Transverse colon (tissue), 4 donors: ENCODE data around the gene CCNA1. TPM values are rescaled to one million over a fixed set of nuclear protein-coding genes. Genes with fewer than 3 reads are reported as not detected.

ENCODE experiments used
- DNase-seq: peaks from one replicate; pipeline ENCODE4 v3.0.0-alpha.2; 2019
- H3K27ac ChIP-seq, 4 donors: fragments of 200-600 bp; sonication (generic); 2 replicates each; pipeline ENCODE4 v1.5.1; 2016 to 2018; ENCODE audit warnings: inconsistent platforms in 4 of 4
- H3K27me3 ChIP-seq: fragments of 200-600 bp; sonication (generic); 2 replicates; pipeline ENCODE4 v1.5.1; 2017; ENCODE audit warnings: inconsistent platforms
- H3K36me3 ChIP-seq, 4 donors: fragments of 200-600 bp; sonication (generic); 2 replicates each; pipeline ENCODE4 v1.5.1; 2017 to 2019; ENCODE audit warnings: inconsistent platforms in 4 of 4
- H3K4me1 ChIP-seq, 4 donors: fragments of 200-600 bp; sonication (generic); 2 replicates each; pipeline ENCODE4 v1.5.1; 2017 to 2020; ENCODE audit warnings: inconsistent platforms in 4 of 4
- H3K4me3 ChIP-seq, 4 donors: fragments of 200-600 bp; sonication (generic); 1 replicate in 1 of 4; 2 replicates in 3 of 4; pipeline versions ENCODE4 v1.5.1 to v1.6.1; 2017 to 2019; ENCODE audit warnings: inconsistent platforms in 4 of 4
- H3K9me3 ChIP-seq, 2 donors: fragments of 200-600 bp; sonication (generic); 2 replicates each; pipeline ENCODE4 v1.5.1; 2017 to 2019; ENCODE audit warnings: inconsistent platforms in 2 of 2
- CTCF ChIP-seq, 5 experiments: fragments of 200-600 bp in 3 of 5; fragments of 450-650 bp in 2 of 5; sonication (generic) in 3 of 5; IDR thresholded peaks; 1 replicate in 2 of 5; 2 replicates in 3 of 5; pipeline ENCODE4 v1.5.1; 2016 to 2017; ENCODE audit warnings: antibody characterized with exemption in 5 of 5, inconsistent platforms in 3 of 5, mild to moderate bottlenecking in 2 of 5, moderate library complexity in 1 of 5
- EP300 ChIP-seq: sonication (generic); formaldehyde crosslinking; IDR thresholded peaks from one replicate; pipeline ENCODE4 v1.6.1; 2017; ENCODE audit warnings: antibody characterized with exemption, low read depth
- POLR2A ChIP-seq: fragments of 450-650 bp; IDR thresholded peaks from one replicate; pipeline ENCODE4 v1.6.1; 2016; ENCODE audit warnings: antibody characterized with exemption, mild to moderate bottlenecking, moderate library complexity
- POLR2AphosphoS5 ChIP-seq, 3 donors: sonication (generic); formaldehyde crosslinking; IDR thresholded peaks; one replicate each; pipeline ENCODE4 v1.6.1; 2016; ENCODE audit warnings: antibody characterized with exemption in 3 of 3
- WGBS, 2 donors: methylation state at CpG; one replicate each; pipeline ENCODE4 v1.1.5; 2018; ENCODE audit warnings: low coverage in 1 of 2; 5-methylcytosine and 5-hydroxymethylcytosine counted together
- in situ Hi-C, 4 donors: fragments of 200-750 bp; cut with MboI; loops; one replicate each; pipeline versions ENCODE4 v1.15.0 to v1.15.1; 2017; ENCODE audit warnings: low sequenced_read_pairs in 3 of 4, low pct_ligation_motif_present in 1 of 4, low pct_unique_long_range_greater_than_20kb in 1 of 4
- intact Hi-C: fragments of 100-400 bp; cut with DNase I; formaldehyde crosslinking; loops from one replicate; pipeline ENCODE4 v1.15.1; 2023; ENCODE audit warnings: low total_unique reads
- total RNA-seq, 4 donors: library from RNA; depleted of rRNA; stranded (reverse); fragments of >200 nt; gene quantifications; one replicate each; pipeline ENCODE4 v1.1.0, GENCODE V29; 2016

CCNA1 gene
- total RNA-seq, 4 donors from 2014 or later: not detected

DNA sequence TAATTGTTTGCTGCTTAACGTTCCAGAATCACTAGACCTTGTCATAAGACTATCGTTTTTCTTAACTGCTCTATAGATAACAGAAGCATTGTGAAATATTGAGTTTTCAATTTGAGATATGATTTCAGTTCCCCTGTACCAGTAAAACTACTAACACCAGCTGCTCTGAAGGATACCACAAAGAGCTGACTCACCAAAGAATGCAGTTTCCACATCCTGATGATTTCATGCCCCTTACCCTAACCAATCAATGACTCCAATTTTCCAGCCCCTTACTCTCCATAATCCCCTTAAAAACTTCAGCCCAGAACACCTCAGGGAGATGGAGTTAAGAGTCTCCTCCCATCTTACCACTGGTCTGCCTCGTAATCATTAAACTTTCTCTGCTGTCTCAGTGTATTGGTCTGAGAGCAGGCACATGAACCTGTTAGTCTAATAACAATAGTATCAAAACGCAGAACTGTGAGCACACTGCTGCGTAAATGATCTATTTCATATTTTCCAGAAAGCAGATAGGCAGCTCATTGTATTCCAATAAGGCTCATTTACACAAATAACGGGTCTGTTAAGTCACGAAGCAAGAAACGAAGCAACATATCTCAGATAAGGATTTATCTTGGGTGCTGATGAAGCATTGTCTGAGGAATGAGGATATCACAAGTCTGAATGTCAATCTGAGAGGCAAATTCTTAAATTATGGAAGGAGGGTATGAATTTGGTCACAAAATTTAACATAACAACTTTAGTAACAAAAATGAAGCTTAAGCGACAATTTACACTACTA lies 14.1 kb upstream of the CCNA1 start:
- H3K36me3 ChIP-seq: no peaks in the 10 kb centered on the region
- no peak for DNase-seq
- TF ChIP-seq POLR2AphosphoS5 (IDR thresholded peaks at IDR 0.05) (no peak), CTCF (IDR thresholded peaks at IDR 0.05) (no peak), POLR2A (no peak), EP300 (no peak)
- H3K9me3 ChIP-seq: no peaks in the 10 kb centered on the region
- in situ Hi-C loops: loop anchor here in 2 of 4 donors (25.0 kb wide), 1 partner anchor 319 kb away; no protein-coding TSS in a partner anchor
- WGBS, 2 donors: 20 to 41% methylated on average over 4 to 9 of the region's 9 CpGs
- H3K4me1 ChIP-seq: peaks cover 0 to 3% (median 0%) of the 10 kb centered on the region in 4 donors
- no peak overlapping the region for H3K4me3 ChIP-seq
- no peak overlapping the region for H3K27ac ChIP-seq
- no peaks in the 10 kb centered on the region for H3K27me3 ChIP-seq
- intact Hi-C loops: no loop called here

- 23 to 36% methylated on average over 5 to 6 of the region's 6 CpGs for WGBS, 2 donors
- in situ Hi-C loops: loop anchor here in 2 of 4 donors (25.0 kb wide), 1 partner anchor 317 kb away; no protein-coding TSS in a partner anchor
- TF ChIP-seq POLR2A (no peak), CTCF (IDR thresholded peaks at IDR 0.05) (peak; percentile 52 to 83 (median 77)), POLR2AphosphoS5 (IDR thresholded peaks at IDR 0.05) (no peak)
- Histone ChIP-seq H3K9me3 (peaks cover 0 to 3% of the 10 kb centered on the region in 2 donors), H3K36me3 (no peaks in the 10 kb centered on the region), H3K4me1 (peaks cover 0 to 3% (median 0%) of the 10 kb centered on the region in 4 donors), H3K27me3 (no peaks in the 10 kb centered on the region), H3K27ac (no peak overlapping the region), H3K4me3 (no peak overlapping the region)
- intact Hi-C loops: loop anchor here (10.0 kb wide), 1 partner anchor 314 kb away; no protein-coding TSS in a partner anchor
- peak; percentile 57 for DNase-seq
Measured at GRCh38 chr13:36420437-36420891, 11.8 kb upstream of the CCNA1 start.

DNA sequence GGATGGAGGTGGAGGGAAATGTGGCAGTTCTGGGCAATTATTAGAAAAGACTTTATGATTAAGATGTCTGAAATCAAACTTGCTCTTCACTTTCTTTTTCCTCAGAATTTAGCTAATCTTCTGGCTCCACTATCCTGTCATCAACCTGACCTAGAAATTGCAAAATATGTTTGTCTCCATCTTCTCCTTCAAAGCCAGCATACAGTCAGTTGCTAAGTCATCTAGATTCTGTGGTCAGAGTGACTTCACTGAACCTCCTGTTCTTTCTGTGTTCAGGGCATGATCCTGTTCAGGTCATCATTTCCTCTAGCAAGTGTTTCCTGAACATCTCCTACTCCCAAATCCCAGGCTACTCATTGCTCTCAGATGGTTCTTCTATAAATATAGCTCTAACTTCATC lies 10.8 kb upstream of the CCNA1 start:
- TF ChIP-seq POLR2A (no peak), POLR2AphosphoS5 (IDR thresholded peaks at IDR 0.05) (no peak), EP300 (no peak)
- peaks cover 0 to 3% (median 0%) of the 10 kb centered on the region in 4 donors for H3K4me1 ChIP-seq
- H3K36me3 ChIP-seq: no peaks in the 10 kb centered on the region
- no peaks in the 10 kb centered on the region for H3K27me3 ChIP-seq
- DNase-seq: no peak
- in situ Hi-C loops: loop anchor here in 2 of 4 donors (25.0 kb wide), 1 partner anchor 316 kb away; no protein-coding TSS in a partner anchor
- peaks cover 0 to 4% of the 10 kb centered on the region in 2 donors for H3K9me3 ChIP-seq
- H3K27ac ChIP-seq: no peak overlapping the region
- H3K4me3 ChIP-seq: no peak overlapping the region
- intact Hi-C loops: loop anchor here (10.0 kb wide), 1 partner anchor 313 kb away; no protein-coding TSS in a partner anchor

- Histone ChIP-seq H3K9me3 (peaks cover 0 to 4% of the 10 kb centered on the region in 2 donors), H3K27me3 (peaks cover 44% of the 10 kb centered on the region), H3K36me3 (no peaks in the 10 kb centered on the region), H3K4me3 (no peak overlapping the region), H3K4me1 (peaks cover 0 to 21% (median 9%) of the 10 kb centered on the region in 4 donors), H3K27ac (no peak overlapping the region)
- 24 to 29% methylated on average over 2 of the region's 2 CpGs for WGBS, 2 donors
- intact Hi-C loops: loop anchor here (10.0 kb wide), 1 partner anchor 307 kb away; no protein-coding TSS in a partner anchor
- TF ChIP-seq POLR2A: no peak
- TF ChIP-seq POLR2AphosphoS5 (IDR thresholded peaks at IDR 0.05): no peak
- TF ChIP-seq EP300: no peak
- no peak for TF ChIP-seq CTCF (IDR thresholded peaks at IDR 0.05)
- no peak for DNase-seq
- in situ Hi-C loops: loop anchor here in 1 of 4 donors (25.0 kb wide), 1 partner anchor 309 kb away; no protein-coding TSS in a partner anchor
Measured at GRCh38 chr13:36428086-36428485, 4.2 kb upstream of the CCNA1 start.
